ENCODE data around the gene KLK4. TPM values are rescaled to one million over a fixed set of nuclear protein-coding genes. Genes with fewer than 3 reads are reported as not detected.

The KLK4 gene
- total and polyA plus RNA-seq, 4 donors, result 0.03 to 0.26 TPM; not detected in 2

DNA sequence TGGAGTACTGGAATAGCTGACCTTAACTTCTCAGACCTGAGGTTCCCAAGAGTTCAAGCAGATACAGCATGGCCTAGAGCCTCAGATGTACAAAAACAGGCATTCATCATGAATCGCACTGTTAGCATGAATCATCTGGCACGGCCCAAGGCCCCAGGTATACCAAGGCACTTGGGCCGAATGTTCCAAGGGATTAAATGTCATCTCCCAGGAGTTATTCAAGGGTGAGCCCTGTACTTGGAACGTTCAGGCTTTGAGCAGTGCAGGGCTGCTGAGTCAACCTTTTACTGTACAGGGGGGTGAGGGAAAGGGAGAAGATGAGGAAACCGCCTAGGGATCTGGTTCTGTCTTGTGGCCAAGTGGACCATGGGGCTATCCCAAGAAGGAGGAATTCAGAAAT, 50.2 kb downstream of the KLK4 start:
- H3K9me3 ChIP-seq (ENCODE audit: control insufficient read depth in 4 of 4, insufficient read depth in 3 of 4, low read length in 3 of 4), result peaks cover 0 to 8% (median 0%) of the 10 kb centered on the region in 4 donors
- peaks cover 0 to 18% (median 2%) of the 10 kb centered on the region in 3 donors for H3K27me3 ChIP-seq (ENCODE audit: control insufficient read depth in 3 of 3, insufficient read depth in 3 of 3, low read length in 2 of 3)
- H3K4me1 ChIP-seq (ENCODE audit: control insufficient read depth in 5 of 5, insufficient read depth in 5 of 5, low read length in 5 of 5), result no peaks in the 10 kb centered on the region
- DNase-seq, result no peak
- H3K9ac ChIP-seq (ENCODE audit: insufficient read depth in 1 of 2, low read length in 2 of 2), result no peak overlapping the region
- WGBS, 2 donors, result 70 to 88% methylated on average over 5 of the region's 5 CpGs
- H3K4me3 ChIP-seq, result no peak overlapping the region
- ATAC-seq (ENCODE audit: insufficient read depth, low FRiP score), result no peak
- H3K36me3 ChIP-seq (ENCODE audit: control insufficient read depth in 4 of 4, insufficient read depth in 4 of 4, low read length in 4 of 4), result no peaks in the 10 kb centered on the region
- no peak for TF ChIP-seq CTCF (IDR thresholded peaks at IDR 0.05; ENCODE audit: control extremely low read depth, extremely low read depth)
- no peak overlapping the region for H3K27ac ChIP-seq (ENCODE audit: low read depth in 1 of 2, low read length in 1 of 2)

GRCh38 chr19:50859849-50860248, 51.3 kb downstream of the KLK4 start:
- H3K27me3 ChIP-seq (ENCODE audit: control insufficient read depth in 3 of 3, insufficient read depth in 3 of 3, low read length in 2 of 3), result peaks cover 0 to 24% (median 2%) of the 10 kb centered on the region in 3 donors
- no peaks in the 10 kb centered on the region for H3K36me3 ChIP-seq (ENCODE audit: control insufficient read depth in 4 of 4, insufficient read depth in 4 of 4, low read length in 4 of 4)
- 87 to 96% methylated on average over 4 of the region's 4 CpGs for WGBS, 2 donors
- H3K9ac ChIP-seq (ENCODE audit: insufficient read depth in 1 of 2, low read length in 2 of 2), result no peak overlapping the region
- H3K27ac ChIP-seq (ENCODE audit: low read depth in 1 of 2, low read length in 1 of 2), result no peak overlapping the region
- no peak overlapping the region for H3K4me3 ChIP-seq
- ATAC-seq (ENCODE audit: insufficient read depth, low FRiP score), result no peak
- no peak for TF ChIP-seq CTCF (IDR thresholded peaks at IDR 0.05; ENCODE audit: control extremely low read depth, extremely low read depth)
- H3K4me1 ChIP-seq (ENCODE audit: control insufficient read depth in 5 of 5, insufficient read depth in 5 of 5, low read length in 5 of 5), result no peaks in the 10 kb centered on the region
- H3K9me3 ChIP-seq (ENCODE audit: control insufficient read depth in 4 of 4, insufficient read depth in 3 of 4, low read length in 3 of 4), result peaks cover 0 to 8% (median 0%) of the 10 kb centered on the region in 4 donors
- DNase-seq, result no peak

DNA sequence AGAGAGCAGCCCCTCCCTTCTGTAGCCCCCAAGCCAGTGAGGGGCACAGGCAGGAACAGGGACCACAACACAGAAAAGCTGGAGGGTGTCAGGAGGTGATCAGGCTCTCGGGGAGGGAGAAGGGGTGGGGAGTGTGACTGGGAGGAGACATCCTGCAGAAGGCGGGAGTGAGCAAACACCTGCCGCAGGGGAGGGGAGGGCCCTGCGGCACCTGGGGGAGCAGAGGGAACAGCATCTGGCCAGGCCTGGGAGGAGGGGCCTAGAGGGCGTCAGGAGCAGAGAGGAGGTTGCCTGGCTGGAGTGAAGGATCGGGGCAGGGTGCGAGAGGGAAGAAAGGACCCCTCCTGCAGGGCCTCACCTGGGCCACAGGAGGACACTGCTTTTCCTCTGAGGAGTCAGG, 52.3 kb downstream of the KLK4 start:
- no peaks in the 10 kb centered on the region for H3K36me3 ChIP-seq (ENCODE audit: control insufficient read depth in 4 of 4, insufficient read depth in 4 of 4, low read length in 4 of 4)
- H3K9me3 ChIP-seq (ENCODE audit: control insufficient read depth in 4 of 4, insufficient read depth in 3 of 4, low read length in 3 of 4), result peaks cover 0 to 8% (median 0%) of the 10 kb centered on the region in 4 donors
- H3K9ac ChIP-seq (ENCODE audit: insufficient read depth in 1 of 2, low read length in 2 of 2), result no peak overlapping the region
- peaks cover 0 to 24% (median 2%) of the 10 kb centered on the region in 3 donors for H3K27me3 ChIP-seq (ENCODE audit: control insufficient read depth in 3 of 3, insufficient read depth in 3 of 3, low read length in 2 of 3)
- DNase-seq (no peak), ATAC-seq (ENCODE audit: insufficient read depth, low FRiP score) (no peak)
- H3K4me3 ChIP-seq, result no peak overlapping the region
- H3K4me1 ChIP-seq (ENCODE audit: control insufficient read depth in 5 of 5, insufficient read depth in 5 of 5, low read length in 5 of 5), result no peaks in the 10 kb centered on the region
- no peak overlapping the region for H3K27ac ChIP-seq (ENCODE audit: low read depth in 1 of 2, low read length in 1 of 2)
- 17 to 18% methylated on average over 6 to 7 of the region's 7 CpGs for WGBS, 2 donors
- no peak for TF ChIP-seq CTCF (IDR thresholded peaks at IDR 0.05; ENCODE audit: control extremely low read depth, extremely low read depth)

DNA sequence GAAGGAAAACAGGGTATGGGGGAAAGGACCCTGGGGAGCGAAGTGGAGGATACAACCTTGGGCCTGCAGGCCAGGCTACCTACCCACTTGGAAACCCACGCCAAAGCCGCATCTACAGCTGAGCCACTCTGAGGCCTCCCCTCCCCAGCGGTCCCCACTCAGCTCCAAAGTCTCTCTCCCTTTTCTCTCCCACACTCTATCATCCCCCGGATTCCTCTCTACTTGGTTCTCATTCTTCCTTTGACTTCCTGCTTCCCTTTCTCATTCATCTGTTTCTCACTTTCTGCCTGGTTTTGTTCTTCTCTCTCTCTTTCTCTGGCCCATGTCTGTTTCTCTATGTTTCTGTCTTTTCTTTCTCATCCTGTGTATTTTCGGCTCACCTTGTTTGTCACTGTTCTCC, 53.8 kb downstream of the KLK4 start:
- no peak overlapping the region for H3K27ac ChIP-seq (ENCODE audit: low read depth in 1 of 2, low read length in 1 of 2)
- no peaks in the 10 kb centered on the region for H3K36me3 ChIP-seq (ENCODE audit: control insufficient read depth in 4 of 4, insufficient read depth in 4 of 4, low read length in 4 of 4)
- H3K4me3 ChIP-seq, result no peak overlapping the region
- ATAC-seq (ENCODE audit: insufficient read depth, low FRiP score), result no peak
- no peaks in the 10 kb centered on the region for H3K4me1 ChIP-seq (ENCODE audit: control insufficient read depth in 5 of 5, insufficient read depth in 5 of 5, low read length in 5 of 5)
- peaks cover 0 to 8% (median 0%) of the 10 kb centered on the region in 4 donors for H3K9me3 ChIP-seq (ENCODE audit: control insufficient read depth in 4 of 4, insufficient read depth in 3 of 4, low read length in 3 of 4)
- no peak overlapping the region for H3K9ac ChIP-seq (ENCODE audit: insufficient read depth in 1 of 2, low read length in 2 of 2)
- WGBS, 2 donors, result 52 to 69% methylated on average over 6 of the region's 6 CpGs
- DNase-seq, result no peak
- TF ChIP-seq CTCF (IDR thresholded peaks at IDR 0.05; ENCODE audit: control extremely low read depth, extremely low read depth), result no peak
- H3K27me3 ChIP-seq (ENCODE audit: control insufficient read depth in 3 of 3, insufficient read depth in 3 of 3, low read length in 2 of 3), result peaks cover 0 to 24% (median 2%) of the 10 kb centered on the region in 3 donors

All from lung (tissue), 12 donors.